Stimulated activated CD4-positive, alpha-beta T cell treated with anti-CD3 and anti-CD28 coated beads, Interleukin-1b, Interleukin-23, amount 100 ng/mL, for 24 hours (primary cell): ENCODE data around the gene CLPSL2.
A peak's percentile ranks its signal among the peaks of the same experiment; 100 is the strongest.
"Not testable (repeated sequence)": the region's sequence is repeated elsewhere in the genome, so short reads cannot be mapped to it uniquely, and the experiment has no call there.

Source experiments
- DNase-seq, 4 experiments: peaks; one replicate each; pipeline ENCODE4 v3.0.0-alpha.2; 2020; ENCODE audit warnings: low read depth in 4 of 4, low spot score in 1 of 4

CLPSL2 gene, protein sequence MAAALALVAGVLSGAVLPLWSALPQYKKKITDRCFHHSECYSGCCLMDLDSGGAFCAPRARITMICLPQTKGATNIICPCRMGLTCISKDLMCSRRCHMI

DNA sequence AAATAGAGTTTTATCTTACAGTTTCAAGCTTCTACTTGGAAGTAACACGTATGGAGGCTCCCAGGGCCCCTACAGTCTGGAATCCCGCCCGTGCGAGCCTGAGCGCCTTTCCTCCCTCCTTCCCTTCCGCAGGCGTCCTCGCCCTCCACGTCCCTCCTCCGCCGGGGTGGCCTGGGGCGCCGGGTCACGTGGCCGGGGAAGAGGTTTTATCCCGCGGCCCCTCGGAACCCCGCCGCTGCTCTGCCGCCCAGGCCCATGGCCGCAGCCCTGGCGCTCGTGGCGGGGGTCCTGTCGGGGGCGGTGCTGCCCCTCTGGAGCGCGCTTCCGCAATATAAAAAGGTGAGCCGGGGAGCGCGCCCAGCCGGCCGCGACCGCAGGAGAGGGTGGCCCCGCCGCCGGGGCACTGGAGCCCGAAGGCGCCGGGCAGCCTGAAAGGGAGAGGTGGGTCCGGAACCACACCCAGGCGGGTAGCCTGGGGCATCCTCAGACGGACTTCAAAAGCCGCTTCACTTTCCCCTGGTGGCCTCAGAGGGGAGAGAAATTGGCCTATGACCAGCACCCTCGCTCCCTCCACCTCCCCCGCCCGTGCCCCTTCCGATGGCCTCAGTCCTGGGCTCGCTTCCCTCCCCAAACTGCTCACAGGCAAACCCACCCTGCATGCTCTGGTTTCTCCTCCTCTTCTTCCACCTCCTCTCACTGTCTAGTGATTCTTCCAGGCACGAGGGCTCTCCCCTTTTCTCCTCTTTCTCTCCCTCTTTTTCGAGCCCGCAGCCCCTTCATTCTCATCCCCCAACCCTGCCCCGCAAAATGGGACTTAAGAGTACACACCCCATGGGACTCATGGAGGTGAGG, at the start of gene CLPSL2:
CLPSL2 (plus strand) TSS at position 235 of the 852 bp plus-strand sequence; CDS start at position 256, 21 bp downstream.
- DNase-seq: no peak

DNA sequence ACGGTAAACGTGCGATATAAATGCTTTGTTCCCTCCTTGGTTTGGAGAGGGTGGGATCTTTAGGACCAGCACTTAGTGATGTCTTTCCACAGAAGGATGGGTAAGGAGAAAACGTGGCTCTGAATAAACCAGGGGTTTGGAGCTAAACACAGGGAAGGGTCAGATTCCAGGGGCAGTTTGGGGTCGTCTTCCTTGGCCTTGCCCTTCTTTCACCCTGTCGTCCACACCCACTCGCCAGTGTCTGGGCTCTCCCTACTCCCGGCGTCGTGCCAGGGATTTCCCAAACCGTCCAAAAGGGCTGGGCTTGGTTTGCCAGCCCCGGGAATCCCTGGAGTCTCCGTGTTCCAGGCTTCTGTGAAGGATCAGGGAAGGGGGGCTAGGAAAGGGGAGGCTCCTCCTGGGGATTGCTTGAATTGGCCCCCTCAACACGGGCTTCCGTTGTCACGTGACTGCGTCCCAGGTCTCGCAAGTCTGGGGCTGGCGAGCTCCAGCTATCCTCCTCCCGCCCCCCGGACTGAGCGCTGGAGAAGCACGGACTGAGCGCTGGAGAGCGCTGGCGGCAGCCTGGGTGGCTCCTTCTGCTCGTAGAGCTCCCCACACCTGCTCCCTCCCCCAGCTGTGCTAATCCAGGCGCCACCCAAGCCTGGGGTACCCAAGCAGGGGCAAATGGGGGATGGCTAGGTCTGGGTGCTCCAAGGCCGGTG, 49.0 kb upstream of the CLPSL2 start:
- DNase-seq: no peak

DNA sequence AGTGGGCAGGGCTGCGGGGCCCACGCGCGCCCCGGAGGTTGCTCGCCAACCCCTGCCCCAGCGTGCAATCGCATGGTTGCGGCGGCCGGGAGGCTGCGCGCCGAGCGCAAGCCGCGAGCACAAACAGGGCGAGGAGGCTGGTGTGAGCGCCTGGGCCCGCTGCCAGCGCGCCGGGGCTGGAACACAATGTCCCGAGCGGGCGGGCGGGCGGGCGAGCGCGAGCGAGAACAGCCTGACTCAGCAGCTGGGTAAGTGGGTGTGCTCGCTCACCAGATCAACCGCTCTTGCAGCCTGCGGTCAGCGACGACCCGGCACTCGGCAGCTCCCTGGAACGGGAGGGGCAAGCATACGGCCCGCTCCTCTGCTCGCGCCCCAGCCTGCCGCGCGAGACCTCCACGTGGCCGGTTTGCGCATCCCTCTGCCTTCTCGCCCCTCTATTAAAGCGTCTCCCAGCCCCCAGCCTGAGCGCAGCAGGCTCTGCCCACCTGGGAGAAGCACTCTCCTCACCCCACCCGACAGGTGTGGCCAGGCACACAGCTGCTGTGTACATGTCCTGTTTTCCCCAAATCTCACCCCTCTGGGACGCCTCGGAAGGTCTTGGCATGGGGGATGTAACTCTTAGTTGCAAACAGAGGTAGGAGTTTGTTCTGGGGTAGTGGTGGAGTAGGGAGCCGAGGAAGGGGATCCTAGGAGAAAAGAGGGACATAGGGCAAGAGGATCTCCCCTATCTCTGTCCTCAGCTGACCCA, 48.3 kb upstream of the CLPSL2 start:
- DNase-seq: peak in 3 of 4 experiments; percentile 52 to 79 (median 60)

DNA sequence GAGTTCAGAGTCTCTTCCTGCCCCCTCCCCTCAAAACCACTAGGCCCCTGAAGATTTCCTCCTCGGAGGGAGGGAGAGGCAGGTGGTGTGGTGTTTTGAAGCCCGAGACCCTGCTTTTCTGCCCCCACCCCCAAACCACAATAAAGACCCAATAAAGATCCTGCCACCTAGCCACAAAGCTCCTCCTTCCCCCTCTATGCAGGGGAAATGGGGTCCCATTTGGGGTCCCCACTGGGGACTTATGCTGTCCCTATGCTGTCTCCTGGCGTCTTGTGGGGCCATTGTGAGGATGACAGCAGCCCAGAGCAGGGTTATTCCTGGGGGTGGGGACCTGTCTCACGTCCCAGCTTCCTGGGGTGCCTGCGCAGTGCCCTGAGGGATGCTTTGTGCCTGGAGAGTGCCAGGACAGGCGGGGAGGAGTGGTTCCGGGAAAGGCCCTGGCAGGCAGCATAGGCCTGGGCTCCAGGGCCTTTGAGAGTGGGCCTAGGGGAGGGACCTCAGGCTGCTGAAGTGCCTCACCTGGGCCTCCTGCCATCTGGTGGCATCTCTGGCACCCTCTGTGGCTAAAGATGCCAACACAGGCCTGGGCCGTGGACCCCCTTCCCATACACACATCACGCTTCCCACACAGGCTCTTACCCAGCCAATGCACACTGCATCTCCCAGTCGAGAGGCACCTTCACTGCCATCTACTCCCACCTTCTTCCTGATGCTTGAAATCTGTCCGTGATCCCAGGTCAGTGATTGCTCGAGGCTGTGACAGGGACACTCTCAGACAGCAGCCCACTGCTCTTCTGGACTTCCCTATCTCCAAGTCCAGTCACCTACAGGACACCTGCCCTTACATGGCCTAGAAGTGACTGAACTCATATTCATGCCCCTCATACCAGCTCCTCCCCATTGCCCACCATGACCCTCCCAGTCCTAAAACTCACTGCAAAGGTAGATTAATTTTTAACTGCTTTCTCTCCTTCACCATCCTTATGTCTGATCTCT, 47.4 kb upstream of the CLPSL2 start:
- DNase-seq: no peak

DNA sequence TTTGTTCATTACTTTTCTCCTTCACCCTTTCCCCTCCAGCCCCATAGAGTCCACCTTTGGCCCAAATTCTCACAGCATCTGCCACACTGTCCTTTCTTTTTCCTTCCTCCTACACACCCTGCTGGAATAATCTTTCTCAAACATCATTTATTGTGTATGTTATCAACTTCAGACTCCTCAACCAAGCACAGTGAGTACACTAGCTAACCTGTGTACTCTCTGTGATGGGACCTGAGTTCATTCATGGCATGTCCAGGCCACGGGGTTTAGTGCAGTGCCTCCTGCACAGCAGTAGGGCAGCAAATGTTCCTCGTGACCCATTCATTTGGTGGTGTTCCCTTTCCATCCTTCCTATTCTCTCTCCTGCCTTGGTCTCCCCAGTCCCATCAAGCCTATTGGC, 46.7 kb upstream of the CLPSL2 start:
- DNase-seq: no peak

DNA sequence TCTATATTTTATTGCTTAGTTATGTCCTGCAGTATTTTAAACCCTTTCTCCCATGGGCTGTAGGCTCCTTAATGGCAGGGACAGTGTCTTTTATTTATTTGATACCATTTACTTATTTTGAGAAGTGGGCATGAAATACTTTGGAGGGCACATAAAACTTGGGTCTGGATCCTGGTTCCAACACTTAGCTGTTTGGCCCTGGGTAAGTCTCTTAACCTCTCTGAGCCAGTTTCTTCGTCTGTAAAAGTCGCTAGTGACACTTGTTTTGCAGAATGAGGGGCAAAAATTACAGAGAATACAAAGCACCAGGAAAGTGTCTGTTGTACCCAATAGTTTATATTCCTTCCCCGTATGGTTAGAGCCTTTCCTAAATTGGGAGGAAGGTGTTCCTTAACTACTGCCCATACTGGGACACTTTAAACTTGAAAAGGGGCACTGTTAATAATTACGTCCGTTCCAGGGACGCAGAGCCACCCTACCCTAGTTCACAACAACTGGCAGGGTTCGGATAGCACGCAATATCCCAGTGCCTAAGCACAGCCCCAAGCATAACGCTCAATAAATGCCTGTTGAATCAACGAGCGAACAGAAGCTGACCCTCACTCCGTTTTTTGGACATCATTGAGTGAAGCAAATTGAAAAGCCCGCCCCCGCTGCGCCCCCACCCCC, 45.5 kb upstream of the CLPSL2 start:
- DNase-seq: no peak

DNA sequence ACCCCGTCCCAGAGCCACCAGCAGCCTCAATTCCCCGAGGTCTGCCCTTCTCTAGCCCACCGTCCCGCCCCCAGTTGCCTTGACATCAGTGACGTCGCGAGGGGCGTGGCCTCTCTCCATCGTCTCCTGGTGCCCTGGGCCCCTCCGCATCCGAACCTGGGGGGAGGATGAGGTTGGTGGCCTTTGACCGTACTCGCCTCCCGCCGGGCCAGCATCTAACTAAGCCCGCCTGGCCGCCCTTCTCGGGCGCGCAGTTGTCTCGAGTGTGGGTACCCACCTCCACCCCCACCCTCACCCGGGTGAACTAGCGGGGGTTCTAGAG, 45.0 kb upstream of the CLPSL2 start:
- peak; percentile 86 to 95 (median 90) for DNase-seq

DNA sequence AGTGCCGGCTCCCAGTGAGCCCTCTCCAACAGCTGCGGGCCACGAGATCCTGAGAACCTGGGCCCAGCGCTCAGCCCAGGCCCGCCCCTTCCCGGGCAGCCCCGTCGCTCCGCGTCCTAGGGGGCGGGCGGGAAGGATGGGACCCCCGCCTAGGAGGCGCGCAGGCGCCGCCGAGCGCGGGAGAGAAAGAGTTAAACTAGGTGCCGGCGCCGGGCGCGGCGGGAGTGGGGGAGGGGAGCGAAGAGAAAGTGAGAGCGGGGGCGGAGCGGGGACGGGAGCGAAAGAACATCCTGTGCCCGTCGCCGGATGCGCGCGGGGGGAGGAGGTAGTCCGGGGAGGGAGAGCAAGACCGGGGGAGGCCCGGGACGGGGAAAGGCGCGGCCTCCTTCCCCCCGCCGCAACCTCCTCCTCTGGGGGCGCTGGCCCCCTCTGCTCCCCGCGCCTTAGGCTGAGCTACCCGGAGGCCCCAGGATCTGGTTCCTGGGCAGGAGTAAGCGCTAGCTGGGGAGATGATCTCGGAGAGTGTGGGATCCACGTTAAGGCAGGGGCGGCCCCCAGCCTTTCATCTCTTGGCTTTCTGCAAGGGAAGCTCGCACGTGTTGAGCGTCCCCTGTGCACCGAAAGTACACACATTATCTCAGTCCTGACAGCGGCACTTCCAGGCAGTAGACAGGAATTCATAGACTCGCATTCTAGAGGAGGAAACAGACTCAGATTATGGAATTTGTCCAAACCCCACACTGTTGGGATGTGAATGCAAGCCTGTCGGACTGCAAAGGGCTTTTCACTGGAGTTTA, 44.5 kb upstream of the CLPSL2 start:
- DNase-seq: peak; percentile 90 to 97 (median 95)

DNA sequence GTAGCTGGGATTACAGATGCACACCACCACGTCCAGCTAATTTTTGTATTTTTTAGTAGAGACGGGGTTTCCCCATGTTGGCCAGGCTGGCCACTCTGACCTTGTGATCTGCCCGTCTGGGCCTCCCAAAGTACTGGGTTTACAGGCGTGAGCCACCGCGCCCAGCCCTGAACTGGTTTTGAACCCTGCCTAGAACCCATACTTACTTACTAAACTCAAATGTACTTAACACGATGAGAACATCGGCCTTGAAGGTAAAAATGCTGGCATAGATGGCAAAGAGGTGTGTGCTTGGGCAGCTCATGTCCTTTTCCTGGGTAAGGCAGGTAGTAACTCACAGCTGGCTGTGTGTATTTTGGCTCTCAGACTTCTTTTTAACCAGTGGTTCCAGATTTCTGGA, 42.8 kb upstream of the CLPSL2 start:
- no peak for DNase-seq

DNA sequence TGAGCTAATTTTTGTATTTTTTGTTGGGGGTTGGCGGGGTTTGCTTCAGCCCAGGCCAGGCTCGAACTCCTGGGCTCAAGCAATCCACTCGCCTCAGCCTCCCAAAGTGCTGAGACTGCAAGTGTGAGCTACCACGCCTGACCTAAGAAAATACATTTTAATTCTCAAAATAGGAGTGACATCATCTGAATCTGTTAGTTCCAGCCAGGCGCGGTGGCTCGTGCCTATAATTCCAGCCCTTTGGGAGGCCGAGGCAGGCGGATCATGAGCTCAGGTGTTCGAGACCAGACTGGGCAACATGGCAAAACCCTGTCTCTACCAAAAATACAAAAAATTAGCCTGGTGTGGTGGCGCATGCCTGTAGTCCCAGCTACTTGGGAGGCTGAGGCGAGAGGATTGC, 42.1 kb upstream of the CLPSL2 start:
- DNase-seq: not testable (repeated sequence)

DNA sequence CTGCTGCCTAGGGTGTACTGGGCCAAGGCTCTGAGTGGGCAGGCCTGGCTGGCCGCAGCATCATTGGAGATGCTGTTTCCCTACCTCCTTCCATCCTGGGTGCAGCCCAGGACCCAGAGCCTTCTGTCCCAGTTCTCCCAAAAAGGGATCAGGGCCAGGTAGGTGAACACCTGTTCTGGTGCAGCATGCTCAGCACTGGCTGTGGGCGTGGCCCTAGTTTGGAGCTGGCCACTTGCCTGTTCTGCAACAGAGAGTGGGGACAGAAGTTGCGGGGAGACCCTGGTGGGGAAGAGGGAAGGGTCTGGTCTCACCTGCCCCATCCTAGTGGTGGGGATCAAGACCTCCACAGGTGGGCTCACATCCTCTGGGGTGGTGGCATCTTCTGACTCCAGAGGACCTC, 40.9 kb upstream of the CLPSL2 start:
- no peak for DNase-seq

DNA sequence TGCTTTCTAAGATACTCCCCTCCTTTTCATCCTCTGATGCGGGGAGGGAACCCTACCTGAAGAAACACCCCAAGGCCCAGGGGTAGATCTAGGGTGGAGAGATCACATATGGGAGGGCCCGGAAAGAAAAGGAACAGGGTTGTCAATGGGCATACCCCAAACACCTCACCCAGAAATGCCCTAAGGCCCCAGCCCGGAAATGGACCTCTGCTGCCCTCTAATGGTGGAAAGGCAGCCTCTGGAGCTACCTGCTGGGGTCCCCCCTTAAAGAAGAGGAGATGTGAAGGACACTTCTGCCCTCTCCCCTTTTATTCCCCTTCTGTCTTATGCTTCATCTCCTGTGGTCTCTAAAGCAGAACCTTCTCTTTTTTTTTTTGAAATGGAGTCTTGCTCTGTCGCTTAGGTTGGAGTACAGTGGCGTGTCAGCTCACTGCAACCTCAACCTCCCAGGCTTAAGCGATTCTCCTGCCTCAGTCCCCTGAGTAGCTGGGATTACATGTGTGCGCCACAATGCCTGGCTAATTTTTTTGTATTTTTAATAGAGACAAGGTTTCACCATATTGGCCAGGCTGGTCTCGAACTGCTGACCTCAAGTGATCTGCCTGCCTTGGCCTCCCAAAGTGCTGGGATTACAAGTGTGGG, 40.0 kb upstream of the CLPSL2 start:
- peak; percentile 69 to 80 (median 74) for DNase-seq

DNA sequence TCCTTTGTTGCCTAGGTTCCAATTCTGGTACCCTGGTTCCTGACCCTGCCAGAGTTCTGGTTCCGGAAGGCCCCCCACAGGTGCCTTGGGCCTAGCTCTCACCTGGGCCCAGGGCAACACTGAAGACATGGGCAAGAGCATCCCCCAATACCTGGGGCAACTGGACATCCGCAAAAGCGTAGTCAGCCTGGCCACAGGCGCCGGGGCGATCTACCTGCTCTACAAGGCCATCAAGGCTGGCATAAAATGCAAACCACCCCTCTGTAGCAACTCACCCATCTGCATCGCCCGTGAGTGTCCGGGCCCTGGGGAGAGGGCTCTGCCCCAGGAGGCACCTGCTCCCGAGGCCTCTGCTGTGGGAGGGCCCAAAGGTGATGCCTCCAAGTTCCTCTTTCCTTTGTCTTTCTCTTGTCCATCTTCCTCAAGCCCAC, 39.4 kb upstream of the CLPSL2 start, which contains the start of gene ARMC12:
ARMC12 (plus strand) TSS at position 51 of the 431 bp plus-strand sequence; CDS start at position 128, 77 bp downstream.
- DNase-seq: no peak

DNA sequence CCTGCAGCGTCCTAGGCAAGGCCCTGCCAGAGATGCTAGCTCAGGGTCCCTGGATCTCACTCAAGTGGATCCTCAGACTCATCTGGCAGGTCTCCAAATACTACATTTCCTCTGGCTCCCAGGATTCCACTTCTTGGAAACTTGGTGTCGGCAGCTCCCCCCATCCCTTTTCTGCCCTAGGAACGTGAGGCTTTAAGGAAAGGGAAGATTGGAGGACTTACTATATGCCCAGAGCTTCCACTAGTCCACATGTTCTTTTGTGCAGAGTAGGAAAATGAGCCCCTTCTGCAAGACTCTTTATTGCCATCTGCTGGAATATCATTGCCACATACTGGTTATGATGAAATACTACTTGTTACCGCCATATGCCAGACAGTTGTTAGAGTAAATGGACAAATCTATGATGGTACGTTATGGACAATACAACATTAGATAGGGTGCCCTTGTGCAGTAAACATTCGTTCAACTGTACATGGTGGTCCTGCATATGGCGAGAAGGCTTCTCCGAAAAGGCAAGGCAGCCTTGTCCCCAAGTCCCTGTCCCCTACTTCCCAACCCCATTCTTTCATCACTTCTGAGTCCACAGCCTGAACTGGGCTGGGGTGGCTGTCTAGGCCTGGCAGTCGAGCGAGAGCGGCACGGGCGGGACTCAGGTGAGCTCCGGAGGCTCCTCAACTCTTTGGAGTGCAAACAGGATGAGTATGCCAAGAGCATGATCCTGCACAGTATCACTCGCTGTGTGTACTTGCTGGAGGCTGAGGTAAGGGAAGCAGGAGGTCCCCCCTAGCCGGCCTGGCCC, 38.8 kb upstream of the CLPSL2 start:
- no peak for DNase-seq

DNA sequence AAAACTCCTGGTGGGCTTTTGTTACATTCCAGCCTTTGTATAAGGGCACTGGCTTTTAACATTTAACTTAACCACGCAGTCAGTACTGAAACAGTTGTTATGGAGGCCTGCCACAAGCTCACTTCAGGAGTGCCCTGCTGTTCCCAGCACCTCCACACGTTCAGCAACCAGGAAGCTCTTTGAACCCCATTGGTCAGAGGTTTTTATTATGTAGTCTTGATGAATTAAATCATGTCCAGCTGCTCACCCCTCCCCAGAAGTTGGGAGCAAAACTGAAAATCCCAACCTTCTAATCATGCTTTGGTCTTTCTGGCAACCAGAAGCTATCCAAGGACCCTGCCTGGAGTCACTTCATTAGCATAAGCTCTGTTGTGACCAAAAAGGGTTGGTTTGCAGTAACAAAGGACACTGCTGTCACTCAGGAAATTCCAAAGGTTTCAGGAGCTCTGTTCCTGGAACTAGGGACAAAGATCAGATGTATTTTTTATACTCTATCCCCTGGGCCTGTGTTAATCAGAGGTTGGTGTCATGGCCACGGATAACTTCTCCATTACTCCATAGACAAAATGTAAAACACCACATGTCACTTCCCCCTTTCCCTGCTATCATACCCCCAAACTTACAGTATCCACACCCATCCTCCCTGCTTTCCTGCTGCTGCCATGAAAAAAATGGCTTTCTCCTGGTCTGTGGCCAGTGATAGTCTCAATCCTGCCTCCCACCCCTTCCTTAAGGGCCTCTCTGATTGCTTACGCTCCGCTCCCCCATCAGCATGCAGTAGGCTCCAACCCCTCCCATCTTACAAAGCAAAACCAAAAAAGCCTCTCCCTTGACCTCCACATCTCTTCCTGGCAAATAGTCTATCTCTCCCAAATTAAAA, 36.5 kb upstream of the CLPSL2 start:
- no peak for DNase-seq

DNA sequence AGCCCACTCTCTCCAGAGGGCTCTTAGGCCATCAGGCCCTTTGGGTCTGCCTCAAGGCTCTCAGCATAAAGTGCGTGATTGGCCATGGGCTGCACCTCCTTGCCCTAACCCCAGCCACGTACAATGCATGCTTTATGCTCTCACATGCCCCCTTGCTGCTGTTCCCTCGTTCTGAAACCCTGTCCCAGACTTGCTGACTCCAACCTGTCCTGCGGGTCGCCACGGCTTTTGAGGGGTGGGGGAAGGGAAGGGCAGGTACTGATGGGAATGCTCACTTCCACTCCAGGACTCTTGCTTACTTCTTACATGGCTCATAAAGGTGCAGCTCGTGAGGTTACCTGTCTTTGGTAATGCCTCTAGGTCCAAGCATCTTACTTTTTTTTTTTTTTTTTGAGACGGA, 33.6 kb upstream of the CLPSL2 start:
- no peak for DNase-seq

DNA sequence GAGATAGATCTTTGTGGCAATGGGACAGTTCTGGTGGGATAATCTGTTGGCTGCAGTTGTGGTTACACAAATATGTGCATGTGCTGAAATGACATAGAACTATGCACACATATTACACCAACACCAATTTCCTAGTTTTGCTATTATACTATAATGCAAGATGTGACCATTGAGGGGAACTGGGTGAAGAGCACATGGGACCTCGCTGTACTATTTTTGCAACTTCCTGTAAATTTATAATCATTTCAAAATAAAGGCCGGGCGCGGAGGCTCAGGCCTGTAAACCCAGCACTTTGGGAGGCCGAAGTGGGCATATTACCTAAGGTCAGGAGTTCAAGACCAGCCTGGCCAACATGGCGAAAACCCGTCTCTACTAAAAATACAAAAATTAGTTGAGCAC, 30.9 kb upstream of the CLPSL2 start:
- no peak for DNase-seq
